ENCODE results near the gene RNF26.

DNA sequence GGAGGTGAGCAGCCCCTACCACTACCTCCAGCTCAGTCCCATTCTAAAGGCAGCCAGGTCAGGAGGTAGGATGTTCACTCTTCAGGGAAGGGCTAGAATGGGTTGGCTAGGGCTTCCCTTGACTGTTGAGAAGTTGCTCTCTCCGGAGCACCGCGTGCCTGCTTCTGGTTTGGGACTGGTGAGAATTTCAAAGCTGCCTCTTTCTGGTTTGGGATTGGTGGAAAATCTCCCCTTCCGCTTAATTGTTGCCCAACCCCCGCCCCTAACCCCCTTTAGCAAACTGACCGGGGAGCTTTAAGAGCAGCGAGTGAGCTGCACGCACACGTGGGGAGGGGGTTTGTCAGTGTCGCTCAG is 46.5 kb downstream of the RNF26 start:
- TF ChIP-seq PAX5 (IDR thresholded peaks at IDR 0.05; ENCODE audit: insufficient read depth, low read length, severe bottlenecking) (no peak), POLR2A (IDR thresholded peaks at IDR 0.05; ENCODE audit: low read depth, low read length) (no peak)
